ENCODE measurements around the gene HSH2D.

Gene HSH2D

DNA sequence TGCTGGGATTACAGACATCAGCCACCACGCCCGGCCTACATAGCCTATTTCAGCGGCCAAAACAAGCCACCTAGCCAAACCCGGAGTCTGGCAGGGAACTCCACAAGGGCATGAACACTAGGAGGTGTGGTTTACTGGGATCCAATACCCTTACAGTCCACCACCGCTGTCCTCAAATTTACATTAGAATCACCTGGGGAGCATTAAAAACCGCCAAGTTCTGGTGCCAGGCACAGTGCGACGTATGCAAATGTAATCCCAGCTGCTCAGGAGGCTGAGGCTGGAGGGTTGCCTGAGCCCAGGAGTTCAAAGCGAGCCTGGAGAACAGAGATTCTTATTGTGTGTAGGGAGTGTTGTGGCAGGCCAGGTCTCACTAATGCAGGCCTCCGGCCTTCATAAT is 50.0 kb downstream of the HSH2D start:
- H3K27ac ChIP-seq: no peak overlapping the region
- H3K4me2 ChIP-seq: no peak overlapping the region
- no peak for TF ChIP-seq Cebpa-rat (IDR thresholded peaks at IDR 0.05)
- H3K9me3 ChIP-seq (replicated peaks in 1 of 11): no peaks in the 10 kb centered on the region
- no peaks in the 10 kb centered on the region for H3K27me3 ChIP-seq
- H3K4me3 ChIP-seq: no peak overlapping the region
- peaks cover 10 to 17% (median 14%) of the 10 kb centered on the region in 10 experiments for H3K4me1 ChIP-seq
- H4K20me1 ChIP-seq: peaks cover 10 to 45% (median 32%) of the 10 kb centered on the region in 11 experiments; a peak in 19 of 22 replicates
- peaks cover 50 to 64% (median 60%) of the 10 kb centered on the region in 11 experiments for H3K36me3 ChIP-seq
- no peak overlapping the region for H3K9ac ChIP-seq

DNA sequence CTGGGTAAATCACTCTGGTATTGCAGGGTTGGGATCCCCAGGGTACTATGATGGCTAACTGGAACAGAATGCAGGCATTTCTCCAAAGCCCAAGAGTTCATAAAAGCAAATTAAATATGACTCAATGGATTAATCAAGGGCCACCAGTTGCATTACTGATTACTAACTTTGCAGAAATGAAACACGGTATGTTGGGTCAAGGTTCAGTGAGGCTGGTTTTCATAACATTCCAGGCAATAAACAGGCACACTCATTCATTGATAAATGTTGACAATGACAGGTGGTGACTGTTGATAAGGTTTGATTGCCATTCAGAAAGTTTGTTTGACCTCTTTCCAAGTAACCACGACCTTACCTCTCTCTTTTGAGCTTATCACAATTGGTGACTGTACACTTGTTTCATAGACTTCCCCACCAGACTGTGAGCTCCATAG is 53.7 kb downstream of the HSH2D start:
- H3K4me2 ChIP-seq: peak overlapping the region; percentile 71 to 98 (median 89)
- TF ChIP-seq Cebpa-rat (IDR thresholded peaks at IDR 0.05): no peak
- H3K4me1 ChIP-seq: peaks cover 23 to 39% (median 30%) of the 10 kb centered on the region in 10 experiments
- H3K4me3 ChIP-seq: peak overlapping the region; percentile 75 to 100 (median 88)
- peaks cover 31 to 52% (median 44%) of the 10 kb centered on the region in 11 experiments for H3K36me3 ChIP-seq
- H3K9ac ChIP-seq: peak overlapping the region; percentile 81 to 94 (median 88)
- peak overlapping the region; percentile 39 to 91 (median 85); a peak in 21 of 22 replicates for H3K27ac ChIP-seq
- no peaks in the 10 kb centered on the region for H3K9me3 ChIP-seq (replicated peaks in 1 of 11)
- no peaks in the 10 kb centered on the region for H3K27me3 ChIP-seq
- H4K20me1 ChIP-seq: peaks cover 16 to 45% (median 25%) of the 10 kb centered on the region in 11 experiments; a peak in 20 of 22 replicates

DNA sequence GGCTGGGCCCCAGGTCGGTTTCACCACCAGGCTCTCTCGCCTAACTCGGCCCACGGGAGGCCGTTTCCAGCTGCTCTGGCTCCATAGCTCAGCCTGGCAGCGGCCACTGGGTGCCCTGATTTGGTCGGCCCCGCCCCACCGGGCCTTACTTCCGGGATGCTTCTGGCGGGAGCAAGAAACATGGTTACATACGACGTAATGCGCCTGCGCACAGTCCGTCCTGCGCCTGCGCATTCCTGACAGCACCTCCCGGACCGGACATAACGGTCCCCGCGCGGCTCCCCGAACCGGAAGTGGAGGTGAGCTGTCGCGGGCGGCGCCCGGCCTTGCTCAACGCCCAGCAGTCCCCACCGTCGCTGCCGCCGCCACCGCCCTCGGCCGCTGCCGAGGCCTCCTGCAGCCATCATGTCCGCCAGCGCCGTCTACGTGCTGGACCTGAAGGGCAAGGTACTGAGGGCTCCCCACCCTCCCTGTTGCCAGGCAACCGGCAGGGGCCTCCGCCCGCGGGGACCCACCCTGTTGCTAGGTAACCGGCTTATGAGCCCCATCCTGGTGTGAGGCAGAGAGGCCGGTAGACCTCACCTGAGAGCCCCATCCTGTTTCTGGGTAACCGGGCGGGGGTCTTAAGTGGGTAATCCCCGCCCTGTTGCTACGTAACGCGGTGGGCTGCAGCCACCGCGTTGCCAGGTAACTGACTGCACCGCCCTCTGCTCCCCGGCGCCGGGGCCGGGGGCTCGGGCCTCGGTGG is 54.3 kb downstream of the HSH2D start, which contains the start of gene AP1M1:
Gene AP1M1 (plus strand): TSS at position 290 of the 748 bp plus-strand sequence. CDS start 116 bp downstream, at position 406.
- Histone ChIP-seq H3K9ac (peak within 1 kb of the TSS; percentile 81 to 94 (median 88)), H3K27me3 (no peaks in the 10 kb centered on the region), H3K4me1 (peaks cover 23 to 39% (median 31%) of the 10 kb centered on the region in 10 experiments), H3K4me2 (peak within 1 kb of the TSS; percentile 71 to 98 (median 89)), H4K20me1 (peaks cover 21 to 46% (median 31%) of the 10 kb centered on the region in 11 experiments; a peak in 21 of 22 replicates), H3K4me3 (peak within 1 kb of the TSS; percentile 75 to 100 (median 88)), H3K9me3 (replicated peaks in 1 of 11) (no peaks in the 10 kb centered on the region), H3K27ac (peak within 1 kb of the TSS; percentile 72 to 91 (median 85)), H3K36me3 (peaks cover 29 to 52% (median 43%) of the 10 kb centered on the region in 11 experiments)
- TF ChIP-seq Cebpa-rat (IDR thresholded peaks at IDR 0.05): no peak

DNA sequence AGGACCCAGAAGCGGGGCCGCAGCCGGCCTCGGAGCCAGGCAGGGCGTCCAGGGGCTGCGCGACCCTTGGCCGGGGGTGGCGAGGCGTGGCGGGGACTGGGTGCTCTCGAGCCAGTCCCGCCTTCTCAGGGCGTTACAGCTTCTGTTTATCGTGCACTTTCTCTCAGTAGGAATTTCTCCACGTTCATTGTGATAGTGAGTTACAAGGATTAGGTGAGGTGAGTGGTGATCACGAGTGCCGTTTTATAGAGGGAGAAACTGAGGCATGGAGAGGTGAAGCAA is 54.8 kb downstream of the HSH2D start:
- H3K9me3 ChIP-seq (replicated peaks in 1 of 11): no peaks in the 10 kb centered on the region
- peak overlapping the region; percentile 75 to 100 (median 88) for H3K4me3 ChIP-seq
- H3K9ac ChIP-seq: peak overlapping the region; percentile 81 to 94 (median 88)
- H3K4me1 ChIP-seq: peaks cover 23 to 43% (median 32%) of the 10 kb centered on the region in 10 experiments
- peak overlapping the region; percentile 72 to 91 (median 85) for H3K27ac ChIP-seq
- H3K36me3 ChIP-seq: peaks cover 32 to 52% (median 44%) of the 10 kb centered on the region in 11 experiments
- TF ChIP-seq Cebpa-rat (IDR thresholded peaks at IDR 0.05): no peak
- no peaks in the 10 kb centered on the region for H3K27me3 ChIP-seq
- peaks cover 26 to 51% (median 36%) of the 10 kb centered on the region in 11 experiments; a peak in 21 of 22 replicates for H4K20me1 ChIP-seq
- H3K4me2 ChIP-seq: peak overlapping the region; percentile 71 to 98 (median 89)

DNA sequence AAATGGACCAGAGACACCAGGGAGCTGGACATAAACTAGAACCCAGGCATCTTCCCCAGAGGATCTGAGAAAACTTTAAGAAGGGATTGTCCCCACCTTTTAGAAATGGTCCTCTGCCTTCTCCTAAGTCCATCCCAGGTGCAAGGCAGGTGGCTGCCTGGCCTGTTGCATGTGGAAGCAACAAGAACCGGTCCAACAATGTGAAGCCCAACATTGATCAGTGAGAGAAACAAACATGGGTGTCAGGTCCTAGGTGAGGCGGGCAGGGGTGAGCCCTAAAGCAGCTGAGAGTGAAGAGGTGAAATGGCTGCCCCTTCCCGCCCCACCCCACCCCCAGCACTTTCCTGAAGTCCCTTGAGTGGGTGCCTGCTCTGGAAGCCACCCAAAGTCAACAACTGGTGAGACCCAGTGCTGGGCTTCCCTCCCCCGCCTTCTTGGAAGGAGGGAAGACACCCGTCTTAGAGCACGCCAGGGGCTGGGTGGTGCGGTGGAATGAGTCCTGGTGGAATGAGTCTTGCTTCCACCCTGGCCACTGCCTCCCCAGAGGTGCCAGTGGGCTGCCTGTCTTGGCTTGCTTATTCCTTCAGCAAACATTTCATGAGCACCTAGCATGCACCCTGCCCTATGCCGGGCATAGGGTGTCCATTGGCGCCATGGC is 55.9 kb downstream of the HSH2D start:
- Histone ChIP-seq H4K20me1 (peaks cover 37 to 62% (median 43%) of the 10 kb centered on the region in 11 experiments; a peak in 21 of 22 replicates), H3K9ac (peak overlapping the region in 10 of 11 experiments; percentile 84 to 94 (median 90); a peak in 16 of 22 replicates), H3K36me3 (peaks cover 38 to 52% (median 45%) of the 10 kb centered on the region in 11 experiments), H3K27me3 (no peaks in the 10 kb centered on the region), H3K4me3 (peak overlapping the region; percentile 75 to 100 (median 88); a peak in 15 of 20 replicates), H3K27ac (0 out of 22 replicates have a peak overlapping the region, but pooled peaks of 2 of the 11 experiments have one; percentile 2 to 26), H3K4me2 (peak overlapping the region; percentile 71 to 98 (median 89)), H3K4me1 (peaks cover 23 to 47% (median 32%) of the 10 kb centered on the region in 10 experiments), H3K9me3 (replicated peaks in 1 of 11) (no peaks in the 10 kb centered on the region)
- no peak for TF ChIP-seq Cebpa-rat (IDR thresholded peaks at IDR 0.05)

DNA sequence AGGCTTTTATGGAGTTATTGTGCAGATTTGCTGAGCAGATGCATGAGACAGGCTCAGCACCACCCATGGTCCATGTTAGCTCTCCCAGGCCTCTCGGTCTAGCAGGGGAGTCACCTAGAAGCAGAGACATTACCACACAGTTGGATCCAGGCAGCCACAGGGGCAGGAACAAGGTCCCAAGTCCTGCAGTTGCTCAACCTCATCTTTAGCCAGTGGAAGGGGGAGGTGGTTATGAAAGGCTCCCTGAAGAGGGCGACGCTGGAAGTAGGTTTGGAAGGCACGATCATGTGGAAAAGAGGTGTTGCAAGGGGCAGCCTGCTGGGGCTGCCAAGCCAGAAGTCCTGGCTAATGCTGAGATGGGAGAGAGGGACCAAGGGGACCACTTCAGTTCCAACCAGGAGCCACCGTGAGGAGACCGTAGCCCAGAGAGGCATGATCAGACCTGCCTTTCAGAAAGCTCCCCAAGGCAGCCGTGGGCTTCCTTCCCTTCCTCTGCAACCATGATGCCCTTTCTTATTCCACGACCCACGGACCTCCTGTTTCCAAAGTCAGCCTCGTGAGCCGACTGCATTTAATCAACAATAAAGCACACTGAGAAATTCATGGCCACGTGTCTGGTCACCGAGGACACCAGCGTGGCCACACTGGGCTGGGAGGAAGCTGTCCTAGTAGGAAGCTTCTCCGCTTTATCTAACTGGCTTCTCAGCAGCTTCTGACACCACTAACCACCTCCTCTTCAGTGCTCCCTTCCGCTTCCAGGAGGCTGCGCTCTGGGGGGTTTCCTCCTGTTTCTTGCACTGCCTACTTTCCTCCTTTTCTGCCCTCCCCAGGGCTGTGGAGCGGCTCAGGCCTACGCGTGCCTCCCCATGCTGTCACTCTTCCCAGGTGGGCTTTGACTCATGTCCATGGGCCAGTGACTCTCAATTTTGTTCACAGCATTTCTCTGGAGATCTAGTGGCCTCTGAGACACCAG is 56.8 kb downstream of the HSH2D start:
- Histone ChIP-seq H3K4me1 (peaks cover 23 to 47% (median 32%) of the 10 kb centered on the region in 10 experiments), H4K20me1 (peaks cover 38 to 66% (median 43%) of the 10 kb centered on the region in 11 experiments; a peak in 21 of 22 replicates)

DNA sequence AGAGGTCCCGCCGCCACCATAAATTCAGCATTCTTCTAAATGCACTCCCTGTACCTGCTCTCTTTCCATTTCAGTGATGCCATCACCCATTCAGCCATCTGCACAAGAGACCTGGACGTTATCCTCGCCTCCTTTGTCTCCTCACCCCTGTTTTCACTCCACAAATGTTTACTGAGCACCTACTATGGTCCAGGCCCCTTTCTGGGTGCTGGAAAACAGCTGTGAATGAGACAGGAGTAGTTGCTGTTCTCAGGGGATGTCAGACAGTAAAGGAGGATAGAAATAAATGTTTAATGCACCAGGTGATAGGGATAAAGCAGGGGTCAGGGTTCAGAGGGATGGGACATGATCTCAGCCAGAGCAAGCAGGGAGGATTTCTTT is 57.5 kb downstream of the HSH2D start:
- TF ChIP-seq Cebpa-rat (IDR thresholded peaks at IDR 0.05): no peak
- Histone ChIP-seq H4K20me1 (peaks cover 38 to 73% (median 43%) of the 10 kb centered on the region in 11 experiments; a peak in 21 of 22 replicates), H3K9ac (peak overlapping the region in 6 of 11 experiments; percentile 7 to 47 (median 14); a peak in 3 of 22 replicates), H3K4me3 (no peak overlapping the region), H3K27ac (peak overlapping the region in 1 of 11 experiments; percentile 25; a peak in 1 of 22 replicates), H3K4me2 (no peak overlapping the region), H3K9me3 (replicated peaks in 1 of 11) (no peaks in the 10 kb centered on the region), H3K4me1 (peaks cover 23 to 47% (median 32%) of the 10 kb centered on the region in 10 experiments), H3K36me3 (peaks cover 51 to 64% (median 57%) of the 10 kb centered on the region in 11 experiments), H3K27me3 (no peaks in the 10 kb centered on the region)

More for the DNA sequence above, 56.8 kb downstream of the HSH2D start:
- peaks cover 44 to 57% (median 50%) of the 10 kb centered on the region in 11 experiments for H3K36me3 ChIP-seq
- H3K27me3 ChIP-seq: no peaks in the 10 kb centered on the region
- TF ChIP-seq Cebpa-rat (IDR thresholded peaks at IDR 0.05): no peak
- no peak overlapping the region for H3K4me3 ChIP-seq
- peak overlapping the region in 4 of 11 experiments; percentile 2 to 26 (median 22); a peak in 3 of 22 replicates for H3K27ac ChIP-seq
- H3K9me3 ChIP-seq (replicated peaks in 1 of 11): no peaks in the 10 kb centered on the region
- peak overlapping the region in 8 of 11 experiments; percentile 7 to 94 (median 20); a peak in 5 of 22 replicates for H3K9ac ChIP-seq
- peak overlapping the region in 9 of 11 experiments; percentile 15 to 89 (median 54); a peak in 16 of 22 replicates for H3K4me2 ChIP-seq
